CD4-positive, alpha-beta T cell treated with Interferon alpha-2 for 1 hour (primary cell): Measurements from ENCODE around the gene C1QTNF2.

ENCODE experiments used
- DNase-seq, 2 donors: peaks; one replicate each; pipeline ENCODE4 v3.0.0-alpha.2; 2020 to 2022

C1QTNF2 gene

DNA sequence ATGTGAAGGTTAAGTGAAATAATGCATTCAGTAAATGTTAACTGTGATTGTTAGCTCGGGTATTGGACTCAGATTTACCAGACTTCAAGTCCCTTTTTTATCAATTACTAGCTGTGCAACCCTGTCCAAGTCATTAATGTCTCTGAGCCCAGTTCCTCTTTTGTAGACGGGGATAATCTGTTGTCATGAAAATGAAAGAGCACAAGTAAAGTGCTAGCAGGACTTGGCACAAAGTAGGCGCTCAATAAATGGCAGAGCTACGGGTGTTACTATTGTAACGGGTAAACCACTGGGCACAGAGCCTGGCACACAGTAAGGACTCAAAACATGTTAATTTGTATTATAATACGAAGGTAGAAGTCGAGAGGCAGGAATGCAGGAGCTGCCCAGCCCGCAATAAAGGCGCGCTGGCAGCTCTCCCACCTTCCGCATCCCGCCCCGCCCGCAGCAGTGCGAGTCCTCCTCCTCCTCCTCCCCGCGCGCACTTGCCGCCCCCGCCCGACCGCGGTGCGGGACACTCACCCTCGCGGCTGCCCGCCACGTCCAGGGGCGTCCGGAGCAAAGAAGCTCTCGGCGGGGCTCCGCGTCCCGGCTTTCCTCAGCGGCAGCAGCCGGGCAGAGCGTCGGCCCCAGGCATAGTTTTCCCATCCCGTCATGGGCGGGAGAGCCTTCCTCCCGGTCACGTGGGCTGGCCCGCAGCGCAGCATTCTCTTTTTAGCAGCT is at the start of gene C1QTNF2:
C1QTNF2 (minus strand) TSS at position 637 of the 723 bp plus-strand sequence. CDS start 15,615 bp downstream, outside the sequence.
- no peak for DNase-seq

DNA sequence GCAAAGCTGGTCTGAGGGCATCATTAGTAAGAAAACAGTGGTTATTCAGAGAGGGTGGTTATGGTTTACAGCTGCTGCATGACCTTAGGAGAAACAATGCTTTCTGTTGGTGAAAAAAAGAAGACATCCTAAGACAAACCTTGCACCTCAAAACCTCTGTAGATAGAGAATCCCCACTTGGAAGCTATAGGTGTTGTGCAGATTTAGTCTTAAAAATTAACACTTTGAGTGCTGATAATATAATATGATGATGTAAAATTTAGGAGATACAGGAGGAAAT is 49.8 kb upstream of the C1QTNF2 start:
- no peak for DNase-seq

- DNase-seq = peak in 1 of 2 donors; percentile 29
These were observed 49.3 kb upstream of the C1QTNF2 start for GRCh38 chr5:160419458-160420330.

GRCh38 chr5:160418561-160419457 is 48.4 kb upstream of the C1QTNF2 start, which contains the start of gene SLU7:
SLU7 (minus strand) TSS chr5:160419081; CDS start chr5:160415294, 3,787 bp downstream.
- DNase-seq = peak; percentile 94 to 95

- DNase-seq = peak; percentile 75 to 78
These were observed 29.3 kb upstream of the C1QTNF2 start, which contains the start of gene FAM200C for GRCh38 chr5:160399402-160400353. FAM200C (minus strand) TSS chr5:160400054; CDS start chr5:160395490, 4,564 bp downstream.

- no peak for DNase-seq
These were observed 28.4 kb upstream of the C1QTNF2 start for GRCh38 chr5:160398806-160399205.

GRCh38 chr5:160397492-160397891 is 27.1 kb upstream of the C1QTNF2 start:
- DNase-seq = no peak

GRCh38 chr5:160395111-160395510 is 24.7 kb upstream of the C1QTNF2 start:
- DNase-seq = no peak

- peak in 1 of 2 donors; percentile 28 for DNase-seq
These were observed 20.6 kb upstream of the C1QTNF2 start for GRCh38 chr5:160390787-160391696.

DNA sequence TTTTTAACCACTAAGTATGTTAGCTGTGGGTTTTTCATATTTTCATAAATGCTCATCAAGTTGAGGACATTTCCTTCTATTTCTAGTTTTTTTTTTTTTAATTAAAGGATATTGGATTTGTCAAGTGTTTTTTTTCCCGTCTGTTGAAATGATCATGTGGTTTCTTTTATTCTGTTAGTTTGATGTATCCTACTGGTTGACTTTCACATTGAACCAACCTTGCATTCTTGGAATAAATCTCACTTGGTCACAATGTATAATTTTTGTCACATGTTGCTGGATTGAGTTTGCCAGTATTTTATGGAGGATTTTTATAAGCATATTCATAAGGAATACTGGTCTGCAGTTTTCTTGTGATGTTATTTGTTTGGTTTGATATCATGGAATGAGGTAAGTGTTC is 17.0 kb upstream of the C1QTNF2 start:
- no peak for DNase-seq

- DNase-seq = no peak
These were observed 15.1 kb upstream of the C1QTNF2 start for GRCh38 chr5:160385496-160385895.

GRCh38 chr5:160384681-160385080 is 14.3 kb upstream of the C1QTNF2 start:
- no peak for DNase-seq

- no peak for DNase-seq
These were observed 11.9 kb upstream of the C1QTNF2 start for GRCh38 chr5:160382346-160382745.

- DNase-seq = no peak
These were observed 9.6 kb upstream of the C1QTNF2 start for GRCh38 chr5:160380041-160380440.

GRCh38 chr5:160379511-160379910 is 9.1 kb upstream of the C1QTNF2 start:
- no peak for DNase-seq

DNA sequence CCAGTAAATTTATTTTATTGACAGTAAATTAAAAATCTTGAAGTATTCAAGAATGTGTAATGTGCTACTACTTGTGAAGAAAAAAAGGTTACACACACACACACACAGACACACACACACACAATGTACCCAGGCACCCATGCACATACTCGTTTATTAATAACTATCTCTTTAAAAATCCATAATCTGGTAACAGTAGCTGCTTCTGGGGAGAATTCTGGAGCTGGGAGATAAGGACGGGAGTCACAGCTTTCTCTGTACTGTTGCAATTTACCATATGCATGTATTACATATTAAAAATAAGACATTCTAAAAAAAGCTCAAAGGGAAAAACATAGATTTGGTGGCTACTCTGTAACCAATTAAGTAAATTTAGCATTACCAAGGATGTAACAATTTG is 7.9 kb upstream of the C1QTNF2 start:
- DNase-seq = no peak

- DNase-seq = no peak
These were observed 7.2 kb upstream of the C1QTNF2 start for GRCh38 chr5:160377651-160378050.

DNA sequence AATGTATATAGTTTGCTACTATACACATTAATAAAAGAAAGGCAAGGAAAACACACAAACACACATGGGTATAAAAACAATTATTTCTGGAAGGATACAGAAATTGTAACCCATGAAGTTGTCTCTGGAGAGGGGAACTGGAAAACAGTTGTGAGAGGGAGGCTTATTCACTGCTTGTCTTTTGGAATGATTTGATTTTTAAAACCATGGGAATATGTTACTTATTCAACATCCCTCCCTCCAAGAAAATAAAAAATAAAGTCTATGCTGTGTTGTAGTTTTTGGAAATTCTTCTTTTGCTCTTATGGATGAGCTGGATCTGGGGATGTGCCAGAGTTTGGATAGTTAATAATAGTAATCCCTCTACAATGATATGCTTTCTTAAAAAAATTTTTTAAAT is 6.0 kb upstream of the C1QTNF2 start:
- DNase-seq = no peak

DNA sequence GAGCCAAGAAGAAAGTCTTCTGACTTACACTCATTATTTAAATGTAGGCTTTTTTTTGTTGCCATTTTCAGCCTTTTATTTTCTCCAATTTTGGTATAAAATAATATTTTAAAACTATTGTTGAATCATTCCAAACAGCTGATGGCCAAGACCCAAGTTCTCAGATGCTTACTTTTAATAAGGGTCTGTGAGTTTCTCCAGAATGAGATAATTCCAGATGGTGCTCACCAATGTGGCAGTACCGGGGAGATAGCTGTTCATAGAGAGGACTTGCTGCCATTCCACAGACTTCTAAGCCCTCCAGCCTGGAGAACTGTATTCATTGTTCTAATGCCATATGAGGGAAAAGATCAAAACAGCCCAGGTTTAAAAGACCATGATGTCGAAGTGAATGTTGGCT is 5.3 kb upstream of the C1QTNF2 start:
- DNase-seq = no peak

- no peak for DNase-seq
These were observed 4.7 kb upstream of the C1QTNF2 start for GRCh38 chr5:160375166-160375565.

DNA sequence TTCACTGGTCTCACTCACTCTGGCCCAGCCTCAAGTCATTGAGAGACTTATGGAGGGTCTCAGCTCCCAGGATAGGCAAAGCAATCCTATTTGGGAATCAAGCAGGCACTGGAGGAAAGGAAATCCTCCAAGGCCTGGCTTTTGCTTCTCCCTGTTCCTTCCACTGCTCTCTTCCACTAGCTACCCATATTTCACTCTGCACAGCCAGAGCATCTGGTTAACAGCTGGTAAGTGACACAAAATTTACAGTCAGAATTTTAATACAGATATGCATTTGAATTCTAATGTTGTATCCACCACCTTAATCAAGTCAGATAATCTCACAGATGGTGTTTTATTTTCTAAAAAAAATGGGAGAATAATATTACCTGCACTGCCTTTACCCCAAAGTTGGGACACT is 868 bp upstream of the C1QTNF2 start:
- DNase-seq = no peak
